HG02588 (cell line): ENCODE data around the gene ANKRD13A.
"Not testable (repeated sequence)": the region's sequence is repeated elsewhere in the genome, so short reads cannot be mapped to it uniquely, and the experiment has no call there.

ENCODE experiments used
- ATAC-seq: cut with Tn5 transposase; IDR thresholded peaks from one replicate; pipeline ENCODE4 v1.9.1; 2021; ENCODE audit warnings: mild to moderate bottlenecking, moderate library complexity; ENCODE audit not compliant: unreplicated experiment

The ANKRD13A gene

GRCh38 chr12:109983432-109984142 is 15.6 kb upstream of the ANKRD13A start:
- no peak for ATAC-seq

GRCh38 chr12:109986236-109986635 is 13.0 kb upstream of the ANKRD13A start:
- not testable (repeated sequence) for ATAC-seq

GRCh38 chr12:109987615-109988014 is 11.6 kb upstream of the ANKRD13A start:
- ATAC-seq, result no peak

- ATAC-seq, result no peak
These were observed 11.0 kb upstream of the ANKRD13A start for GRCh38 chr12:109988274-109988673.

GRCh38 chr12:109988903-109989302 is 10.3 kb upstream of the ANKRD13A start:
- no peak for ATAC-seq

GRCh38 chr12:109989380-109989779 is 9.8 kb upstream of the ANKRD13A start:
- no peak for ATAC-seq

- no peak for ATAC-seq
These were observed 7.6 kb upstream of the ANKRD13A start for GRCh38 chr12:109991586-109991985.

GRCh38 chr12:109993091-109993490 is 6.1 kb upstream of the ANKRD13A start:
- ATAC-seq, result no peak

GRCh38 chr12:109994401-109995175 is 4.6 kb upstream of the ANKRD13A start:
- no peak for ATAC-seq

- no peak for ATAC-seq
These were observed 3.9 kb upstream of the ANKRD13A start for GRCh38 chr12:109995361-109995685.

GRCh38 chr12:109995686-109996482 is 3.3 kb upstream of the ANKRD13A start, which contains the start of gene GIT2:
TSS of gene GIT2 (minus strand) at chr12:109996368. CDS start at chr12:109996224, 144 bp downstream.
- ATAC-seq, result peak; percentile 65

GRCh38 chr12:109996483-109996853 is 2.8 kb upstream of the ANKRD13A start:
- ATAC-seq, result no peak

GRCh38 chr12:109997393-109997792 is 1.8 kb upstream of the ANKRD13A start:
- ATAC-seq, result no peak

- ATAC-seq, result no peak
These were observed 858 bp upstream of the ANKRD13A start for GRCh38 chr12:109998241-109998903.

GRCh38 chr12:109999649-109999971 is 380 bp downstream of the ANKRD13A start:
- no peak for ATAC-seq

GRCh38 chr12:109999983-110000505 is 814 bp downstream of the ANKRD13A start:
- no peak for ATAC-seq

- ATAC-seq, result no peak
These were observed 2.4 kb downstream of the ANKRD13A start for GRCh38 chr12:110001596-110001995.

GRCh38 chr12:110002676-110003515 is 3.7 kb downstream of the ANKRD13A start:
- ATAC-seq, result no peak

GRCh38 chr12:110004598-110004997 is 5.4 kb downstream of the ANKRD13A start:
- peak; percentile 53 for ATAC-seq
